HepG2 (cell line): Measurements from ENCODE around the gene KCNB1. TPM values are rescaled to one million over a fixed set of nuclear protein-coding genes. Genes with fewer than 3 reads are reported as not detected.

Source experiments
- ATAC-seq: fragments of 200-7000 bp; cut with Tn5 transposase; 3 replicates; pipeline ENCODE4 v1.9.1; 2020; ENCODE audit warnings: mild to moderate bottlenecking, moderate library complexity
- BruUV-seq: library from RNA; stranded (reverse); fragments of 400-500 nt; replicated peaks from 2 replicates; lab custom pipeline; 2021; lab: Mats Ljungman, UMichigan
- CTCF ChIA-PET: fragments of 300-600 bp; formaldehyde crosslinking; extraction: SDS; loops from one replicate; lab custom pipeline; 2021; ENCODE audit warnings: low total read pairs, inconsistent platforms, low intra/inter-chr PET ratio; lab: Yijun Ruan, JAX
- POLR2A ChIA-PET: fragments of 350-600 bp; sonication (Branson Sonifier 250); formaldehyde crosslinking; loops from one replicate; lab custom pipeline; 2020; ENCODE audit warnings: antibody characterized with exemption, inconsistent platforms; lab: Yijun Ruan, JAX
- DNase-seq: peaks from one replicate; pipeline ENCODE4 v3.0.0-alpha.2; 2015; ENCODE audit warnings: low spot score
- FAIRE-seq: peaks from 3 replicates; lab custom pipeline; 2011; peaks lifted over from hg19 to GRCh38; lab: Jason Lieb, UNC
- H2AFZ ChIP-seq: one replicate; pipeline ENCODE4 v1.6.1; 2011; ENCODE audit warnings: low read length, inconsistent platforms
- H3K27ac ChIP-seq: fragments of 300-600 bp; 3 replicates; pipeline ENCODE4 v1.8.0; 2011; ENCODE audit warnings: mixed run types, mild to moderate bottlenecking, mixed read lengths, low read length, inconsistent platforms; ENCODE audit not compliant: insufficient read depth; ENCODE audit errors: extremely low read length
- H3K27me3 ChIP-seq, 2 experiments: fragments of 200-600 bp in 1 of 2; 2 replicates in 1 of 2; 3 replicates in 1 of 2; pipeline versions ENCODE4 v1.6.0 to v1.8.0; 2011; ENCODE audit warnings: low read length in 2 of 2, mild to moderate bottlenecking in 2 of 2, moderate library complexity in 2 of 2, inconsistent platforms in 1 of 2; ENCODE audit not compliant: insufficient read depth in 2 of 2, control insufficient read depth in 1 of 2
- H3K36me3 ChIP-seq, 2 experiments: fragments of 200-600 bp in 1 of 2; replicated peaks in 1 of 2; 2 replicates in 1 of 2; 3 replicates in 1 of 2; pipeline versions ENCODE4 v1.5.1 to v1.8.0; 2011; ENCODE audit warnings: low read length in 2 of 2, inconsistent platforms in 1 of 2; ENCODE audit not compliant: insufficient read depth in 2 of 2, control insufficient read depth in 1 of 2
- H3K4me1 ChIP-seq: 2 replicates; pipeline ENCODE4 v1.5.1; 2012; ENCODE audit warnings: low read length, inconsistent platforms; ENCODE audit not compliant: insufficient read depth
- H3K4me2 ChIP-seq: 2 replicates; pipeline ENCODE4 v1.6.0; 2011; ENCODE audit warnings: low read depth, low read length, inconsistent platforms
- H3K4me3 ChIP-seq, 3 experiments: fragments of 200-600 bp in 1 of 3; sonication (generic), shearing (Covaris generic) in 1 of 3; replicated peaks in 1 of 3; 2 replicates each; pipeline ENCODE4 v1.5.1; 2011 to 2016; ENCODE audit warnings: low read length in 3 of 3, inconsistent platforms in 2 of 3, low read depth in 2 of 3, mild to moderate bottlenecking in 2 of 3, control low read depth in 1 of 3, mixed read lengths in 1 of 3; ENCODE audit not compliant: insufficient read depth in 1 of 3
- H3K79me2 ChIP-seq: one replicate; pipeline ENCODE4 v1.6.1; 2011; ENCODE audit warnings: low read length, inconsistent platforms; ENCODE audit not compliant: insufficient read depth
- H3K9ac ChIP-seq: 2 replicates; pipeline ENCODE4 v1.6.0; 2011; ENCODE audit warnings: mild to moderate bottlenecking, low read depth, low read length, inconsistent platforms; ENCODE audit not compliant: insufficient read depth
- H3K9me3 ChIP-seq: 2 replicates; pipeline ENCODE4 v1.5.1; 2012; ENCODE audit warnings: mild to moderate bottlenecking, low read length
- H4K20me1 ChIP-seq: 2 replicates; pipeline ENCODE4 v1.6.0; 2011; ENCODE audit warnings: inconsistent platforms, mild to moderate bottlenecking, low read length, moderate library complexity; ENCODE audit not compliant: insufficient read depth
- ARNT2 ChIP-seq: sonication (generic); formaldehyde crosslinking; IDR thresholded peaks from 2 replicates; pipeline ENCODE4 v1.8.0; 2022; ENCODE audit warnings: mild to moderate bottlenecking, low read depth, missing genetic modification reagents, moderate library complexity
- CENPT ChIP-seq: sonication (generic); formaldehyde crosslinking; IDR thresholded peaks from 2 replicates; pipeline ENCODE4 v1.8.0; 2022; ENCODE audit warnings: low read depth, mild to moderate bottlenecking, moderate library complexity, missing genetic modification reagents
- SRSF1 ChIP-seq: fragments of 200-400 bp; formaldehyde crosslinking; optimal IDR thresholded peaks from 2 replicates; pipeline ENCODE3; 2017; ENCODE audit warnings: mild to moderate bottlenecking, low read depth, low read length, moderate library complexity
- TBL1XR1 ChIP-seq: fragments of 150-350 bp; IDR thresholded peaks from 2 replicates; pipeline ENCODE4 v1.6.1; 2014; ENCODE audit warnings: borderline replicate concordance, low read length; ENCODE audit not compliant: partially characterized antibody
- ZNF317 ChIP-seq: sonication (generic); formaldehyde crosslinking; IDR thresholded peaks from 2 replicates; pipeline ENCODE4 v1.5.0; 2020; ENCODE audit warnings: mild to moderate bottlenecking, missing genetic modification reagents
- ZNF329 ChIP-seq: sonication (generic); formaldehyde crosslinking; IDR thresholded peaks from 2 replicates; pipeline ENCODE4 v1.9.0; 2021; ENCODE audit warnings: low read depth, mild to moderate bottlenecking, missing genetic modification reagents
- ZNF746 ChIP-seq: sonication (generic); formaldehyde crosslinking; IDR thresholded peaks from 2 replicates; pipeline ENCODE4 v1.8.0; 2022; ENCODE audit warnings: mild to moderate bottlenecking, missing genetic modification reagents
- WGBS: methylation state at CpG from one replicate; pipeline ENCODE4 v1.1.6; 2017; ENCODE audit warnings: low lambda C conversion rate; 5-methylcytosine and 5-hydroxymethylcytosine counted together
- in situ Hi-C: cut with HindIII; loops from 2 replicates; pipeline ENCODE4 v1.10.0; 2017; ENCODE audit warnings: low pct_unique_long_range_greater_than_20kb; ENCODE audit not compliant: extremely low pct_ligation_motif_present
- intact Hi-C: fragments of 100-400 bp; cut with micrococcal nuclease; formaldehyde crosslinking; loops from one replicate; pipeline ENCODE4 v1.10.0; 2022; ENCODE audit not compliant: unreplicated experiment
- polyA plus RNA-seq, 8 experiments: library from polyadenylated mRNA; depleted of rRNA in 3 of 8; stranded (reverse) in 7 of 8; unstranded in 1 of 8; fragments of >200 nt; fragmentation: Illumina TruSeq in 4 of 8; extraction: Trizol in 4 of 8; gene quantifications; 2 replicates each; pipeline versions ENCODE4 v1.2.1 to v1.2.3, GENCODE V29; 2011 to 2016; ENCODE audit warnings: low read depth in 4 of 8, missing spikeins in 1 of 8, mixed read lengths in 1 of 8; ENCODE audit not compliant: insufficient read depth in 1 of 8
- total RNA-seq, 5 experiments: library from RNA; depleted of rRNA; stranded (reverse); fragments of >200 nt; fragmentation: Illumina TruSeq; extraction: Trizol; gene quantifications; 2 replicates each; pipeline ENCODE4 v1.2.3, GENCODE V29; 2016; ENCODE audit warnings: low read depth in 1 of 5
- TF ChIP-seq, protein P1 (sequence below): sonication (generic); formaldehyde crosslinking; conservative IDR thresholded peaks from 2 replicates; pipeline ENCODE4 v1.8.1; 2023; ENCODE audit warnings: missing genetic modification reagents
- TF ChIP-seq, protein P2 (sequence below): IDR thresholded peaks from 2 replicates; pipeline ENCODE4 v1.4.0; 2020; ENCODE audit warnings: mild to moderate bottlenecking, missing genetic modification reagents

The KCNB1 gene
- total and polyA plus RNA-seq, 2 of the 13 experiments (the other 11 are each of a cell fraction or from before 2014, with no cell fraction given): 0.02 TPM; not detected in 1

DNA sequence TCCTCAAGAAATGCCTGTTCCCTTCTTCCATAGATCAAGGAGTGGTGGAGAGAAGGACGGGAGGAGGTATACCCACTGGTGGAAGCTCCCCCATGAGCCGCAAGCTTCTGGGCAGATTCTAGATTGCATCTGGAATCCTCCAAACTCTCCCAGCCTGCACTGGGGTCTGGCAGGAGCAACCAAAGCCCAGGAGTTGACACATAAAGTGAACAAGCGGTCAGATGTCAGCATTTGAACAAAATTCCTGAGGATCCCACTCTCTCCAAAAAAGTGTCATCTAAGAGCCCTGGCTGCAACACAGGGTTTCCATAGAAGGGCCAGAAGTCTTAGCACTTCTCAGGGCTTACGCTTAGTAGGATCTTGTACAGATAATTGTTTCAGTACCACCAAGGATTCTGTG lies 88.2 kb downstream of the KCNB1 start:
- Histone ChIP-seq H3K36me3 (no peaks in the 10 kb centered on the region), H3K4me2 (no peak overlapping the region), H3K4me1 (no peaks in the 10 kb centered on the region), H3K27me3 (peaks cover 2 to 15% of the 10 kb centered on the region in 2 experiments; a peak in 3 of 5 replicates), H3K79me2 (no peaks in the 10 kb centered on the region), H2AFZ (no peak overlapping the region), H3K4me3 (no peak overlapping the region), H3K9ac (no peak overlapping the region), H3K9me3 (no peaks in the 10 kb centered on the region), H4K20me1 (no peaks in the 10 kb centered on the region), H3K27ac (no peak overlapping the region)
- WGBS: 39% methylated on average over 4 of the region's 4 CpGs
- no peak for DNase-seq
- ATAC-seq: no peak
- intact Hi-C loops (no loop called here), in situ Hi-C loops (no loop called here)
- ChIA-PET POLR2A (no interaction called here), CTCF (no interaction called here)
- no peak for FAIRE-seq
- BruUV-seq: no TSS peak
- TF ChIP-seq CENPT (CRISPR knock-in tag) (no peak), SRSF1 (no peak), ZNF317 (CRISPR knock-in tag) (no peak), ZNF746 (CRISPR knock-in tag) (no peak)
- TF ChIP-seq, protein P1, sequence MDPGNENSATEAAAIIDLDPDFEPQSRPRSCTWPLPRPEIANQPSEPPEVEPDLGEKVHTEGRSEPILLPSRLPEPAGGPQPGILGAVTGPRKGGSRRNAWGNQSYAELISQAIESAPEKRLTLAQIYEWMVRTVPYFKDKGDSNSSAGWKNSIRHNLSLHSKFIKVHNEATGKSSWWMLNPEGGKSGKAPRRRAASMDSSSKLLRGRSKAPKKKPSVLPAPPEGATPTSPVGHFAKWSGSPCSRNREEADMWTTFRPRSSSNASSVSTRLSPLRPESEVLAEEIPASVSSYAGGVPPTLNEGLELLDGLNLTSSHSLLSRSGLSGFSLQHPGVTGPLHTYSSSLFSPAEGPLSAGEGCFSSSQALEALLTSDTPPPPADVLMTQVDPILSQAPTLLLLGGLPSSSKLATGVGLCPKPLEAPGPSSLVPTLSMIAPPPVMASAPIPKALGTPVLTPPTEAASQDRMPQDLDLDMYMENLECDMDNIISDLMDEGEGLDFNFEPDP (CRISPR knock-in tag): 0 out of 2 replicates have a peak, but pooled peaks have one; percentile 39

GRCh38 chr20:49393803-49394202 lies 88.7 kb downstream of the KCNB1 start:
- in situ Hi-C loops: no loop called here
- WGBS: 19% methylated on average over 1 of the region's 1 CpG

More at GRCh38 chr20:49393803-49394202, 88.7 kb downstream of the KCNB1 start:
- no peak for FAIRE-seq
- no peak for DNase-seq
- H3K4me3 ChIP-seq: no peak overlapping the region
- BruUV-seq: no TSS peak
- ChIA-PET POLR2A (no interaction called here), CTCF (no interaction called here)
- no peaks in the 10 kb centered on the region for H3K36me3 ChIP-seq
- H3K4me2 ChIP-seq: no peak overlapping the region
- H3K27me3 ChIP-seq: peaks cover 2 to 15% of the 10 kb centered on the region in 2 experiments; a peak in 3 of 5 replicates
- intact Hi-C loops: no loop called here
- ATAC-seq: no peak
- H2AFZ ChIP-seq: no peak overlapping the region
- H3K9ac ChIP-seq: no peak overlapping the region
- no peaks in the 10 kb centered on the region for H3K9me3 ChIP-seq
- no peaks in the 10 kb centered on the region for H3K4me1 ChIP-seq
- TF ChIP-seq TBL1XR1 (no peak), ARNT2 (CRISPR knock-in tag) (no peak), ZNF329 (CRISPR knock-in tag) (peak; percentile 94)
- TF ChIP-seq, protein P2, sequence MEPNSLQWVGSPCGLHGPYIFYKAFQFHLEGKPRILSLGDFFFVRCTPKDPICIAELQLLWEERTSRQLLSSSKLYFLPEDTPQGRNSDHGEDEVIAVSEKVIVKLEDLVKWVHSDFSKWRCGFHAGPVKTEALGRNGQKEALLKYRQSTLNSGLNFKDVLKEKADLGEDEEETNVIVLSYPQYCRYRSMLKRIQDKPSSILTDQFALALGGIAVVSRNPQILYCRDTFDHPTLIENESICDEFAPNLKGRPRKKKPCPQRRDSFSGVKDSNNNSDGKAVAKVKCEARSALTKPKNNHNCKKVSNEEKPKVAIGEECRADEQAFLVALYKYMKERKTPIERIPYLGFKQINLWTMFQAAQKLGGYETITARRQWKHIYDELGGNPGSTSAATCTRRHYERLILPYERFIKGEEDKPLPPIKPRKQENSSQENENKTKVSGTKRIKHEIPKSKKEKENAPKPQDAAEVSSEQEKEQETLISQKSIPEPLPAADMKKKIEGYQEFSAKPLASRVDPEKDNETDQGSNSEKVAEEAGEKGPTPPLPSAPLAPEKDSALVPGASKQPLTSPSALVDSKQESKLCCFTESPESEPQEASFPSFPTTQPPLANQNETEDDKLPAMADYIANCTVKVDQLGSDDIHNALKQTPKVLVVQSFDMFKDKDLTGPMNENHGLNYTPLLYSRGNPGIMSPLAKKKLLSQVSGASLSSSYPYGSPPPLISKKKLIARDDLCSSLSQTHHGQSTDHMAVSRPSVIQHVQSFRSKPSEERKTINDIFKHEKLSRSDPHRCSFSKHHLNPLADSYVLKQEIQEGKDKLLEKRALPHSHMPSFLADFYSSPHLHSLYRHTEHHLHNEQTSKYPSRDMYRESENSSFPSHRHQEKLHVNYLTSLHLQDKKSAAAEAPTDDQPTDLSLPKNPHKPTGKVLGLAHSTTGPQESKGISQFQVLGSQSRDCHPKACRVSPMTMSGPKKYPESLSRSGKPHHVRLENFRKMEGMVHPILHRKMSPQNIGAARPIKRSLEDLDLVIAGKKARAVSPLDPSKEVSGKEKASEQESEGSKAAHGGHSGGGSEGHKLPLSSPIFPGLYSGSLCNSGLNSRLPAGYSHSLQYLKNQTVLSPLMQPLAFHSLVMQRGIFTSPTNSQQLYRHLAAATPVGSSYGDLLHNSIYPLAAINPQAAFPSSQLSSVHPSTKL (CRISPR knock-in tag): no peak
- TF ChIP-seq, all 625 proteins: peak for 1
- Histone ChIP-seq H3K79me2 (no peaks in the 10 kb centered on the region), H3K27ac (no peak overlapping the region), H4K20me1 (no peaks in the 10 kb centered on the region)
